Measurements from ENCODE around the gene FARS2.

FARS2 gene

DNA sequence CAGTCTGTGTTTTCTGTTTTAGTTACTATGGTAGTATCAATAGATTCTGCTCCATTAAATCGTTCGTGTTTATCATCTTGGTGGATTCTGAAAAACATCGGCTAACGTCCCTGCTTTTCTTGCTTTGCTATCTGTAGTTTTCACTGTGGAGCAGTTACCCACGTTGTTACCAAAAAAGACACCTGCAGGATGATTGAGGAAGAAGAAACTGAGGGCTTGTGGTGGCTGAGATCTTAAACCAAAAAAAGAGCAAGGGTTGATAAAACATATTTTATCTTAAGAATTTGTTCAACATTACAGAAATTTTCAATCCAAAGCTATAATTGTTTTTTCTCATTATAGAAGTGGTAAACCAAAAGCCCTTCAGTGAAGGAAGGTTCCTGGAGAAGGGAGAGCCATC lies 166.3 kb downstream of the FARS2 start:
- no peaks in the 10 kb centered on the region for H3K9me3 ChIP-seq (ENCODE audit: control insufficient read depth in 2 of 2, low read length in 2 of 2)
- H3K4me3 ChIP-seq (ENCODE audit: low read length in 2 of 2), result no peak overlapping the region
- no peak overlapping the region for H3K27ac ChIP-seq (ENCODE audit: low read depth in 2 of 2, low read length in 2 of 2)
- peaks cover 5 to 6% of the 10 kb centered on the region in 2 donors for H3K36me3 ChIP-seq (ENCODE audit: control insufficient read depth in 2 of 2, insufficient read depth in 2 of 2, low read length in 2 of 2)
- no peak overlapping the region for H3K9ac ChIP-seq (ENCODE audit: low read depth in 1 of 2, low read length in 2 of 2)
- no peaks in the 10 kb centered on the region for H3K27me3 ChIP-seq (ENCODE audit: control insufficient read depth in 2 of 2, insufficient read depth in 2 of 2, low read length in 2 of 2)
- no peaks in the 10 kb centered on the region for H3K4me1 ChIP-seq (ENCODE audit: control insufficient read depth in 2 of 2, insufficient read depth in 2 of 2, low read length in 2 of 2)

DNA sequence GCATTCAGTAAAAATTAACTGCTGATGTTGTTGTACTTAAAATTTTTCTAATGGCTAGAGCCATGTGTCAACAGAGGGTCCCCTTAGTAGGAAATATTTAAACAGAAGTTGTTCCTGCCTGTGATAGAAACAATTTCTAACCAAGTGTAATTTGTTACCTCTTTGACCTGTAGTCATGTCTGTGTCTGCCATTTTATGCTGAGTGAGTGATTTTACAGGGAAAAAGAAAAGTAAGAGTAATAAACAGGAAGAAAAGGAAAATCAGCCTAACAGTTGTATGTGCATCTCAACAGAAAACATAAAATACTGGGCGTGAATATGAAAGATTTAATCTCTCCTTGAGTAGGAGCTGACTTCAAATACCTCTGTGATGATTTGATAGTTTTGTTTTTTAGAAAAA lies 172.0 kb downstream of the FARS2 start:
- Histone ChIP-seq H3K27me3 (ENCODE audit: control insufficient read depth in 2 of 2, insufficient read depth in 2 of 2, low read length in 2 of 2) (no peaks in the 10 kb centered on the region), H3K36me3 (ENCODE audit: control insufficient read depth in 2 of 2, insufficient read depth in 2 of 2, low read length in 2 of 2) (peaks cover 5 to 6% of the 10 kb centered on the region in 2 donors), H3K9me3 (ENCODE audit: control insufficient read depth in 2 of 2, low read length in 2 of 2) (no peaks in the 10 kb centered on the region), H3K4me3 (ENCODE audit: low read length in 2 of 2) (no peak overlapping the region), H3K4me1 (ENCODE audit: control insufficient read depth in 2 of 2, insufficient read depth in 2 of 2, low read length in 2 of 2) (no peaks in the 10 kb centered on the region), H3K9ac (ENCODE audit: low read depth in 1 of 2, low read length in 2 of 2) (no peak overlapping the region), H3K27ac (ENCODE audit: low read depth in 2 of 2, low read length in 2 of 2) (no peak overlapping the region)

DNA sequence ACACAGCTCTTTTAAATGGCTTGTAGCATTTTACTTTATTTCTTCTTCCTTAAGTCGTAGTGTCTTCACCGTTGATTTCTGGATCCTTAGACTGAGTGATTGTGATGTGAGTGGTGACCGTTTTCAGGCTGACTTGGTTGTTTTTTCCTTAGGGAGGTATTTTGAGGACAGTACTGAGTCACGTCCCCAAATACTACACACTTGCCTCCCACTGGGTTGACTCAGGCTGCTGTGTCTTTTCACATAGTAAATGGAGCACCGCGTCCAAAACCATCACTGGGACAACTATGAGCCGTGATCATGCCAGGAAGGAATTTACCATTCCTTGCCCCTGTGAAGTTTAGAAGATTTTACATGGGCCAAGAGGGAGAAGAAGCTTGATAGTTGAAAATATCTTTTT lies 174.1 kb downstream of the FARS2 start:
- peaks cover 5 to 6% of the 10 kb centered on the region in 2 donors for H3K36me3 ChIP-seq (ENCODE audit: control insufficient read depth in 2 of 2, insufficient read depth in 2 of 2, low read length in 2 of 2)
- no peaks in the 10 kb centered on the region for H3K27me3 ChIP-seq (ENCODE audit: control insufficient read depth in 2 of 2, insufficient read depth in 2 of 2, low read length in 2 of 2)
- no peak overlapping the region for H3K27ac ChIP-seq (ENCODE audit: low read depth in 2 of 2, low read length in 2 of 2)

DNA sequence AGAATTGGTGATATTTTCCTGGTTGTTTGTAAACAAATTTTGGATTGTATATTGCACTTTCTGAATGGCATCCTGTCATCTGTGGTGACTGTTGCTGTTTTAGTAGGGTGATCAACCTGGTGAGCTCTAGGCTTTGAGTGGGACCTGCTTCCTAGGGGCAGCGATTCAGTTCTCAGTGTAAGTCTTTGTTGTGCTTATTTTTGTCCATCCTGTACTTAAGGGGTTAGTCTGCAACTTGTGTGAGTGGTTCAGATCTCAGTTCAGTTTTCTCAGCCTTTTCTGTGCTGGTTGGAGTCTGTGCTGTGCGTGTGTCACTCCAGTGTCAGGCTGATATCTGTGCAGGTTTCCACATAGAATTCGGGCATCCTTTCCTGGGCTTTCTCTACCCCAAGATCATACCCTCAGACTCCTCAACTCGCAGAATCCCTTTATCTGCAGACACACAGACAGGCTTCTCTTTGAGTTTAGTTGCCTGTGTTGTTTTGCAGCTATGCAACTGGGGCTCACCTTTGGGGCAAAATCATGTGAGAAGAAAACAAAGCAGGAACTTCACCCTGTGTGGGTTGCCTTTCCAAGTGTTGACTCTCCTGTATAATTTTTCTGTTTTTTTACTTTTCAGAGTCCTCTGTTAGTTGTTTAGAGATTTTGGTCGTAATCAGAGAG lies 177.7 kb downstream of the FARS2 start:
- Histone ChIP-seq H3K4me1 (ENCODE audit: control insufficient read depth in 2 of 2, insufficient read depth in 2 of 2, low read length in 2 of 2) (peaks cover 0 to 3% of the 10 kb centered on the region in 2 donors), H3K4me3 (ENCODE audit: low read length in 2 of 2) (no peak overlapping the region), H3K27ac (ENCODE audit: low read depth in 2 of 2, low read length in 2 of 2) (no peak overlapping the region), H3K36me3 (ENCODE audit: control insufficient read depth in 2 of 2, insufficient read depth in 2 of 2, low read length in 2 of 2) (no peaks in the 10 kb centered on the region), H3K27me3 (ENCODE audit: control insufficient read depth in 2 of 2, insufficient read depth in 2 of 2, low read length in 2 of 2) (no peaks in the 10 kb centered on the region), H3K9me3 (ENCODE audit: control insufficient read depth in 2 of 2, low read length in 2 of 2) (no peaks in the 10 kb centered on the region), H3K9ac (ENCODE audit: low read depth in 1 of 2, low read length in 2 of 2) (no peak overlapping the region)

More for the DNA sequence above, 174.1 kb downstream of the FARS2 start:
- peaks cover 0 to 3% of the 10 kb centered on the region in 2 donors for H3K4me1 ChIP-seq (ENCODE audit: control insufficient read depth in 2 of 2, insufficient read depth in 2 of 2, low read length in 2 of 2)
- no peak overlapping the region for H3K9ac ChIP-seq (ENCODE audit: low read depth in 1 of 2, low read length in 2 of 2)
- H3K9me3 ChIP-seq (ENCODE audit: control insufficient read depth in 2 of 2, low read length in 2 of 2), result no peaks in the 10 kb centered on the region
- H3K4me3 ChIP-seq (ENCODE audit: low read length in 2 of 2), result no peak overlapping the region

DNA sequence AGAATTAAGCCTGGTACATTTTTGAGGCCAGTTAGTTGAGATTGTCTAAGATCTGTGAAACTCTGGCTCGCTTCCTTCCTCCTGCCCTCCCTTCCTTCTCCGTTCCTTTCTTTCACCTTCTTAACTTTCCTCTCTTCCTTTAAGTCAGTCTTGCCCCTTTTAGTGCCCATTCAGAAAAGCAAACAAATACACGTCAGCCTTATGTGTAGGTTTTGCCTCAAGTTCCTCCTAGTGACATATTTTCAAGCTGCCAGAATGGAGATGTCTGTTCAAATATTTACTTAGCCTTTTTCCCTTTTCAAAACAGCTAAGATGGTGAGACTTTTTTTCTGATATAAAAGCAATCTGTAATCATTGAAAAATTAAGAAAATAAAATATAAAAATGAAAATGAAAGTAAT lies 178.4 kb downstream of the FARS2 start:
- Histone ChIP-seq H3K36me3 (ENCODE audit: control insufficient read depth in 2 of 2, insufficient read depth in 2 of 2, low read length in 2 of 2) (no peaks in the 10 kb centered on the region), H3K9me3 (ENCODE audit: control insufficient read depth in 2 of 2, low read length in 2 of 2) (no peaks in the 10 kb centered on the region), H3K27ac (ENCODE audit: low read depth in 2 of 2, low read length in 2 of 2) (no peak overlapping the region), H3K4me3 (ENCODE audit: low read length in 2 of 2) (peak overlapping the region in 1 of 2 donors; percentile 8), H3K4me1 (ENCODE audit: control insufficient read depth in 2 of 2, insufficient read depth in 2 of 2, low read length in 2 of 2) (peaks cover 0 to 3% of the 10 kb centered on the region in 2 donors), H3K9ac (ENCODE audit: low read depth in 1 of 2, low read length in 2 of 2) (no peak overlapping the region), H3K27me3 (ENCODE audit: control insufficient read depth in 2 of 2, insufficient read depth in 2 of 2, low read length in 2 of 2) (no peaks in the 10 kb centered on the region)

DNA sequence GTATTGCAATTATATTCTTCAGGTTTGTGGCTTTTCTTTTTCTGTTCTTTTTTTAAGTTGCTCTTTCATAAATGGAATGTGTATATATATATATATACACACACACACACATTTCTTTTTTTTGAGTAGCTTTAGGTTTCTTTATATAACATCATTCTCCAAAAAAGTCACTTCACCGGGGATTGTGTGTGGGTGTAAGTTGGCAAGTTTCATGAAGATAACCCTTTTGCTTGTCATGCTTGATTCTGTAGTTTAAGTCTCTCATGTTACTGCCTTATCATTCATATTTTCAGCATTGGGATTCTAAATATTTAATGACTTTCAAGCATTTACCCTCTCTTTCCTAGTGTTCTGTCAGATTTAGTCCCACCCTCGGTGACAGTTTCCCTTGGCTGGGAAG lies 181.0 kb downstream of the FARS2 start:
- no peak overlapping the region for H3K4me3 ChIP-seq (ENCODE audit: low read length in 2 of 2)
- no peaks in the 10 kb centered on the region for H3K27me3 ChIP-seq (ENCODE audit: control insufficient read depth in 2 of 2, insufficient read depth in 2 of 2, low read length in 2 of 2)
- H3K36me3 ChIP-seq (ENCODE audit: control insufficient read depth in 2 of 2, insufficient read depth in 2 of 2, low read length in 2 of 2), result no peaks in the 10 kb centered on the region
- no peaks in the 10 kb centered on the region for H3K9me3 ChIP-seq (ENCODE audit: control insufficient read depth in 2 of 2, low read length in 2 of 2)
- peaks cover 0 to 3% of the 10 kb centered on the region in 2 donors for H3K4me1 ChIP-seq (ENCODE audit: control insufficient read depth in 2 of 2, insufficient read depth in 2 of 2, low read length in 2 of 2)
- no peak overlapping the region for H3K27ac ChIP-seq (ENCODE audit: low read depth in 2 of 2, low read length in 2 of 2)
- no peak overlapping the region for H3K9ac ChIP-seq (ENCODE audit: low read depth in 1 of 2, low read length in 2 of 2)

DNA sequence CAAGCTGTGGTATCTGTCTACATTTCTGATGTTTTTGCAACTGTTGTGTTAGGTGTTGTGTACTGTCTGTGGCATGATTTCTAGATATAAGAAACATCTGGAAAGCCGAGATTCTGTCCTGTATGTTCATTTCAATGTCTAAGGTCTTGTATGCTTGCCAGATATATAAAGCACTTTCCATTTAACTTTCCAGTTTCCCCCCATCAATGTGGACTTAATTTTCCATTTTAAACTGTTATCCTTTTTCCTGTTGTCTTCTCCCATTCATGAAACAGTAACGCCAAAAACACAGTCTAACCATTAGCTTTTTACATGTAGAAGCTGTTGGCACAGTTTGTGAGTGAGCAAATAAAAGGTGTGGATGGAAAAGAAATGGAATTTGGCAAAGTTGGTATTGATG lies 181.6 kb downstream of the FARS2 start:
- Histone ChIP-seq H3K9ac (ENCODE audit: low read depth in 1 of 2, low read length in 2 of 2) (no peak overlapping the region), H3K27me3 (ENCODE audit: control insufficient read depth in 2 of 2, insufficient read depth in 2 of 2, low read length in 2 of 2) (no peaks in the 10 kb centered on the region), H3K9me3 (ENCODE audit: control insufficient read depth in 2 of 2, low read length in 2 of 2) (no peaks in the 10 kb centered on the region), H3K4me1 (ENCODE audit: control insufficient read depth in 2 of 2, insufficient read depth in 2 of 2, low read length in 2 of 2) (peaks cover 0 to 3% of the 10 kb centered on the region in 2 donors), H3K27ac (ENCODE audit: low read depth in 2 of 2, low read length in 2 of 2) (no peak overlapping the region), H3K36me3 (ENCODE audit: control insufficient read depth in 2 of 2, insufficient read depth in 2 of 2, low read length in 2 of 2) (no peaks in the 10 kb centered on the region), H3K4me3 (ENCODE audit: low read length in 2 of 2) (no peak overlapping the region)

DNA sequence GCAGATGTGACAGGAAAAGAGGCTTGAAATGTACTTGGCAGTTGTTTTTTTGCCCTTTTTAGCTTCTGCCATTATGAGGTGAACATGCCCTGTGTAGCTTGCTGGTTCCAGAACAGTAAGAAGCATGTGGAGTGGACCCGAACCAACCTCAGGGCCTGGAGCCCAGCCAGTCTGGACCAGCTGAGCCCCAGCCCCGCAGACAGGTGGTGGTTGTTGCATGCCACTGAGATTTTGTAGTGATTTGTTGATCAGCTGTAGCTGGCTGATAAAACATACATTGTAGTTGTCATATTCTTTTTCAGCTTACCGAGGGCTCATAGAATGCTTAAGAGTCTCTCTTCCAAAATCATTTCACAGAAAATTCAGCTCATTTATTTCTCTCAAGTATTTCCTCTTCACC lies 182.2 kb downstream of the FARS2 start:
- Histone ChIP-seq H3K36me3 (ENCODE audit: control insufficient read depth in 2 of 2, insufficient read depth in 2 of 2, low read length in 2 of 2) (no peaks in the 10 kb centered on the region), H3K9ac (ENCODE audit: low read depth in 1 of 2, low read length in 2 of 2) (no peak overlapping the region), H3K27me3 (ENCODE audit: control insufficient read depth in 2 of 2, insufficient read depth in 2 of 2, low read length in 2 of 2) (no peaks in the 10 kb centered on the region), H3K4me1 (ENCODE audit: control insufficient read depth in 2 of 2, insufficient read depth in 2 of 2, low read length in 2 of 2) (peaks cover 0 to 3% of the 10 kb centered on the region in 2 donors), H3K9me3 (ENCODE audit: control insufficient read depth in 2 of 2, low read length in 2 of 2) (no peaks in the 10 kb centered on the region), H3K4me3 (ENCODE audit: low read length in 2 of 2) (no peak overlapping the region), H3K27ac (ENCODE audit: low read depth in 2 of 2, low read length in 2 of 2) (no peak overlapping the region)

DNA sequence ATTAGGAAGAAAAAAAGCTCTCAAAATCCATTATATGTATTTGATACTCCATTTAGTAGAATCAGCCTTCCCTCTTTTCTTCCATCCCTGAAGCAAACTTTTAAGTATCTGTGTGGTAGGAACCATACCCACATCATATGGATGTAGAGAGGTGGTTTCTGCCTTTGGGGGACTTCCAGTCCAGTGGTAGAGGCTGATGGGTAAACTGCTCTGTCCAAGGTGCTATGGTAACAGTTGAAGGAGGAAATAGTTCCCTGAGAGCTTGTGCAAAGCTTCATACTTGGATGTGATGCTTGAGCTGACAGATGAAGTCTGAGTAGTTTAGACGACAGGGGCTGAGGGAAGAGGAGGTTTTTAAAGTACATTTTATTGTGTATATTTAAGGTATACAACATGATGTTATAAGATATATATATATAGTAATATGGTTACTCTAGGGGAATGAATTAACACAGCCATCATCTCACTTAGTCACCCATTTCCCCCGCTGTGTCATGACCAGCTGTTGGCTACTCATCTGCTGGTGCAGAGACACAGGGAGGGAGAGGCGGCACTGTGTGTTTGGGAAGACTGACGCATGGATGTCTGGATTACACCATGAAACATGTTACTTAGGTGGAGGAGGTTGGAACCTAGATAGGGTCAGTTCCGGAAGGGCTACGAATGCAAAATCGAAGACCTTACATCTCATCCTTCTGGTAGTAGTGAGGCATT lies 185.2 kb downstream of the FARS2 start:
- H3K27me3 ChIP-seq (ENCODE audit: control insufficient read depth in 2 of 2, insufficient read depth in 2 of 2, low read length in 2 of 2), result no peaks in the 10 kb centered on the region

DNA sequence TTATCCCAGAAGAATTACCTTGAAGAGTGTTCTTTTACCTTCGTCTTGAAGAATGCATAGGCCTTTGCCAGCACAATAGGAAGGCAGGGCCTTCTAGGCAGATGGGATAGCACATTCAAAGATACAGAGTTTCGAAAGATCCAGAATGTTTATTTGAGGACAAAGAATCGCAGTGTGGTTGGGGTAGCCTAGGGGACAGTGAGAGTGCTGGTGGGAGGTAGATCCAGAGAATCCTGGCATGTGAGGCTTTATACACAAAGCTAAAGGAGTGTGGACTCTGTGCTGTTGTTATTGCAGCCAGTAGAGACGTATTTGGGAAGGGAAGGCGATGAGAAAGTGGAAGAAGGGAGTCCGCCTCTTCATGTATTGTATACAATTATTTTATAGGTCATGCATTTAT lies 186.6 kb downstream of the FARS2 start:
- no peaks in the 10 kb centered on the region for H3K4me1 ChIP-seq (ENCODE audit: control insufficient read depth in 2 of 2, insufficient read depth in 2 of 2, low read length in 2 of 2)
- H3K9me3 ChIP-seq (ENCODE audit: control insufficient read depth in 2 of 2, low read length in 2 of 2), result no peaks in the 10 kb centered on the region
- no peak overlapping the region for H3K9ac ChIP-seq (ENCODE audit: low read depth in 1 of 2, low read length in 2 of 2)
- H3K4me3 ChIP-seq (ENCODE audit: low read length in 2 of 2), result no peak overlapping the region
- H3K27me3 ChIP-seq (ENCODE audit: control insufficient read depth in 2 of 2, insufficient read depth in 2 of 2, low read length in 2 of 2), result no peaks in the 10 kb centered on the region
- H3K36me3 ChIP-seq (ENCODE audit: control insufficient read depth in 2 of 2, insufficient read depth in 2 of 2, low read length in 2 of 2), result no peaks in the 10 kb centered on the region
- no peak overlapping the region for H3K27ac ChIP-seq (ENCODE audit: low read depth in 2 of 2, low read length in 2 of 2)

More for the DNA sequence above, 185.2 kb downstream of the FARS2 start:
- no peak overlapping the region for H3K27ac ChIP-seq (ENCODE audit: low read depth in 2 of 2, low read length in 2 of 2)
- no peaks in the 10 kb centered on the region for H3K9me3 ChIP-seq (ENCODE audit: control insufficient read depth in 2 of 2, low read length in 2 of 2)
- H3K9ac ChIP-seq (ENCODE audit: low read depth in 1 of 2, low read length in 2 of 2), result no peak overlapping the region
- no peak overlapping the region for H3K4me3 ChIP-seq (ENCODE audit: low read length in 2 of 2)
- no peaks in the 10 kb centered on the region for H3K4me1 ChIP-seq (ENCODE audit: control insufficient read depth in 2 of 2, insufficient read depth in 2 of 2, low read length in 2 of 2)
- H3K36me3 ChIP-seq (ENCODE audit: control insufficient read depth in 2 of 2, insufficient read depth in 2 of 2, low read length in 2 of 2), result no peaks in the 10 kb centered on the region

All from mucosa of rectum (tissue), 2 donors.